SU-DHL-6 (cell line): ENCODE data around the gene PRX.

Source experiments
- H2AFZ ChIP-seq: fragments of 200-600 bp; sonication (generic); 2 replicates; pipeline ENCODE4 v1.6.1; 2014; ENCODE audit warnings: low read depth, mild to moderate bottlenecking, moderate library complexity, mixed read lengths, antibody characterized with exemption, low read length; ENCODE audit not compliant: severe bottlenecking
- H3F3A ChIP-seq: fragments of 200-600 bp; shearing (Covaris generic); 2 replicates; pipeline ENCODE4 v1.6.0; 2016; ENCODE audit warnings: antibody characterized with exemption, mild to moderate bottlenecking; ENCODE audit not compliant: insufficient read depth
- H3K27ac ChIP-seq: fragments of 200-600 bp; sonication (generic); 2 replicates; pipeline ENCODE4 v1.5.1; 2016; ENCODE audit warnings: low read depth, mild to moderate bottlenecking, low read length, moderate library complexity, mixed read lengths
- H3K27me3 ChIP-seq: fragments of 200-600 bp; sonication (generic), shearing (Covaris generic); 2 replicates; pipeline ENCODE4 v1.6.0; 2014; ENCODE audit warnings: mild to moderate bottlenecking, low read length
- H3K36me3 ChIP-seq: fragments of 200-600 bp; sonication (generic); 2 replicates; pipeline ENCODE4 v1.6.1; 2014; ENCODE audit warnings: mild to moderate bottlenecking, low read length, mixed read lengths
- H3K4me2 ChIP-seq: fragments of 300-600, 200-600 bp; shearing (Covaris generic), sonication (generic); 2 replicates; pipeline ENCODE4 v1.6.0; 2014; ENCODE audit warnings: low read length, low read depth, mild to moderate bottlenecking; ENCODE audit not compliant: poor library complexity, severe bottlenecking
- H3K4me3 ChIP-seq: fragments of 200-600 bp; sonication (generic); 2 replicates; pipeline ENCODE4 v1.5.1; 2014; ENCODE audit warnings: antibody characterized with exemption, low read length, mild to moderate bottlenecking, mixed read lengths; ENCODE audit not compliant: insufficient read depth, poor library complexity, severe bottlenecking
- H3K79me2 ChIP-seq: fragments of 200-600 bp; sonication (generic); 2 replicates; pipeline ENCODE4 v1.6.1; 2014; ENCODE audit warnings: mild to moderate bottlenecking, low read length, moderate library complexity; ENCODE audit not compliant: insufficient read depth
- H3K9ac ChIP-seq: fragments of 200-600 bp; sonication (generic); 2 replicates; pipeline ENCODE4 v1.7.0; 2014; ENCODE audit warnings: mild to moderate bottlenecking, low read length
- H3K9me2 ChIP-seq: fragments of 200-600 bp; sonication (generic); replicated peaks from 2 replicates; pipeline ENCODE4 v1.6.1; 2014; ENCODE audit warnings: low read length; ENCODE audit not compliant: insufficient read depth
- H3K9me3 ChIP-seq: fragments of 200-600 bp; sonication (generic); 2 replicates; pipeline ENCODE4 v1.6.1; 2014; ENCODE audit warnings: low read length, mixed read lengths; ENCODE audit not compliant: insufficient read depth
- H4K20me1 ChIP-seq: fragments of 200-600 bp; sonication (generic); 2 replicates; pipeline ENCODE4 v1.6.1; 2014; ENCODE audit warnings: low read depth, mild to moderate bottlenecking, antibody characterized with exemption, low read length, moderate library complexity, mixed read lengths
- CTCF ChIP-seq: fragments of 200-600 bp; sonication (generic); IDR thresholded peaks from one replicate; pipeline ENCODE4 v1.5.1; 2017; ENCODE audit warnings: antibody characterized with exemption, mild to moderate bottlenecking, low read length, moderate library complexity; ENCODE audit not compliant: insufficient read depth, poor library complexity, severe bottlenecking
- EZH2phosphoT487 ChIP-seq: fragments of 200-600 bp; sonication (generic), shearing (Covaris generic); conservative IDR thresholded peaks from 2 replicates; pipeline ENCODE4 v1.6.1; 2018; ENCODE audit warnings: mild to moderate bottlenecking, antibody characterized with exemption, low read length, moderate library complexity, mixed read lengths

Gene PRX

GRCh38 chr19:40442328-40443130 is 29.4 kb upstream of the PRX start:
- Histone ChIP-seq H3K27ac (peak overlapping the region; percentile 49), H3K9ac (peak overlapping the region; percentile 67), H3K36me3 (no peaks in the 10 kb centered on the region), H3K79me2 (peaks cover 10% of the 10 kb centered on the region), H2AFZ (peak overlapping the region; percentile 21), H3K4me3 (peak overlapping the region; percentile 58), H3K4me2 (peak overlapping the region; percentile 83), H4K20me1 (no peaks in the 10 kb centered on the region), H3F3A (peaks cover 5% of the 10 kb centered on the region), H3K27me3 (no peaks in the 10 kb centered on the region), H3K9me2 (no peaks in the 10 kb centered on the region), H3K9me3 (no peaks in the 10 kb centered on the region)
- TF ChIP-seq CTCF (no peak), EZH2phosphoT487 (no peak)

- peaks cover 10% of the 10 kb centered on the region for H3K79me2 ChIP-seq
- no peaks in the 10 kb centered on the region for H3K36me3 ChIP-seq
- H3F3A ChIP-seq = peaks cover 5% of the 10 kb centered on the region
- H3K9ac ChIP-seq = no peak overlapping the region; the same call in 1 of the 2 replicates
- H3K27me3 ChIP-seq = no peaks in the 10 kb centered on the region
- TF ChIP-seq CTCF (no peak), EZH2phosphoT487 (no peak)
- no peaks in the 10 kb centered on the region for H3K9me2 ChIP-seq
- no peaks in the 10 kb centered on the region for H3K9me3 ChIP-seq
- no peak overlapping the region for H2AFZ ChIP-seq
- H3K4me2 ChIP-seq = no peak overlapping the region
- H3K4me3 ChIP-seq = no peak overlapping the region
- H3K27ac ChIP-seq = no peak overlapping the region
- no peaks in the 10 kb centered on the region for H4K20me1 ChIP-seq
Observed at GRCh38 chr19:40441719-40442253, 28.6 kb upstream of the PRX start.

GRCh38 chr19:40438284-40438683 is 25.1 kb upstream of the PRX start:
- Histone ChIP-seq H4K20me1 (no peaks in the 10 kb centered on the region), H3K79me2 (peaks cover 10% of the 10 kb centered on the region), H3F3A (no peaks in the 10 kb centered on the region; the same call in 1 of the 2 replicates), H3K9ac (no peak overlapping the region), H3K27me3 (no peaks in the 10 kb centered on the region), H2AFZ (no peak overlapping the region), H3K9me3 (no peaks in the 10 kb centered on the region), H3K36me3 (no peaks in the 10 kb centered on the region), H3K27ac (no peak overlapping the region), H3K9me2 (no peaks in the 10 kb centered on the region), H3K4me2 (no peak overlapping the region), H3K4me3 (no peak overlapping the region)
- TF ChIP-seq CTCF = no peak
- no peak for TF ChIP-seq EZH2phosphoT487
